Mammary epithelial cell (primary cell): ENCODE data around the gene ZNF530.

Experiments
- CTCF ChIP-seq, 2 donors: IDR thresholded peaks in 1 of 2; conservative IDR thresholded peaks in 1 of 2; 2 replicates each; pipeline ENCODE4 v1.5.1; 2011 to 2012; ENCODE audit warnings: inconsistent platforms in 2 of 2, low read length in 2 of 2, mild to moderate bottlenecking in 2 of 2, control low read depth in 1 of 2, low read depth in 1 of 2; ENCODE audit not compliant: insufficient read depth in 1 of 2; ENCODE audit errors: extremely low read depth in 1 of 2
- EZH2 ChIP-seq: IDR thresholded peaks from 2 replicates; pipeline ENCODE4 v1.6.1; 2012; ENCODE audit warnings: low read length, inconsistent platforms, borderline replicate concordance

GRCh38 chr19:57599761-57600383, at the start of gene ZNF530:
- no peak for TF ChIP-seq CTCF (conservative IDR thresholded peaks at IDR 0.05 in 1 of 2, IDR thresholded peaks at IDR 0.05 in 1 of 2; ENCODE audit: extremely low read depth in 1 of 2, insufficient read depth in 1 of 2, low read depth in 1 of 2, low read length in 2 of 2)
- no peak for TF ChIP-seq EZH2
